Measurements from ENCODE around the gene GAB2.
"Not testable (repeated sequence)": the region's sequence is repeated elsewhere in the genome, so short reads cannot be mapped to it uniquely, and the experiment has no call there.

Gene GAB2

GRCh38 chr11:78241475-78241874 is 176.1 kb downstream of the GAB2 start:
- no peak overlapping the region for H3K4me3 ChIP-seq (ENCODE audit: low read depth, low read length)
- no peak for DNase-seq (ENCODE audit: low read depth)
- TF ChIP-seq CTCF (IDR thresholded peaks at IDR 0.05; ENCODE audit: low read depth, low read length, missing control alignments) = no peak

- no peak for DNase-seq (ENCODE audit: low read depth)
- no peak for TF ChIP-seq CTCF (IDR thresholded peaks at IDR 0.05; ENCODE audit: low read depth, low read length, missing control alignments)
- no peak overlapping the region for H3K4me3 ChIP-seq (ENCODE audit: low read depth, low read length)
These were observed 177.8 kb downstream of the GAB2 start for GRCh38 chr11:78239781-78240180.

- DNase-seq (ENCODE audit: low read depth) = no peak
- no peak overlapping the region for H3K4me3 ChIP-seq (ENCODE audit: low read depth, low read length)
- no peak for TF ChIP-seq CTCF (IDR thresholded peaks at IDR 0.05; ENCODE audit: low read depth, low read length, missing control alignments)
These were observed 180.2 kb downstream of the GAB2 start for GRCh38 chr11:78237293-78238046.

GRCh38 chr11:78234006-78234405 is 183.6 kb downstream of the GAB2 start:
- no peak for TF ChIP-seq CTCF (IDR thresholded peaks at IDR 0.05; ENCODE audit: low read depth, low read length, missing control alignments)
- DNase-seq (ENCODE audit: low read depth) = no peak
- H3K4me3 ChIP-seq (ENCODE audit: low read depth, low read length) = no peak overlapping the region

GRCh38 chr11:78233046-78233445 is 184.6 kb downstream of the GAB2 start:
- not testable (repeated sequence) for H3K4me3 ChIP-seq (ENCODE audit: low read depth, low read length); DNase-seq (ENCODE audit: low read depth)

GRCh38 chr11:78231962-78232501 is 185.6 kb downstream of the GAB2 start:
- TF ChIP-seq CTCF (IDR thresholded peaks at IDR 0.05; ENCODE audit: low read depth, low read length, missing control alignments) = no peak

GRCh38 chr11:78230161-78230877 is 187.3 kb downstream of the GAB2 start:
- H3K4me3 ChIP-seq (ENCODE audit: low read depth, low read length) = no peak overlapping the region
- TF ChIP-seq CTCF (IDR thresholded peaks at IDR 0.05; ENCODE audit: low read depth, low read length, missing control alignments) = no peak
- no peak for DNase-seq (ENCODE audit: low read depth)

More at GRCh38 chr11:78231962-78232501, 185.6 kb downstream of the GAB2 start:
- no peak for DNase-seq (ENCODE audit: low read depth)
- H3K4me3 ChIP-seq (ENCODE audit: low read depth, low read length) = no peak overlapping the region
